HL-60 (cell line): ENCODE data around the gene CFAP45.

Experiments
- DNase-seq, 2 experiments: peaks; one replicate each; pipeline ENCODE4 v3.0.0-alpha.2; 2010 to 2020; ENCODE audit warnings: low read depth in 1 of 2, low spot score in 1 of 2
- H3K27ac ChIP-seq: fragments of 250-450 bp; sonication (Bioruptor Pico); replicated peaks from 2 replicates; pipeline ENCODE4 v1.5.1; 2020; ENCODE audit warnings: mild to moderate bottlenecking, moderate library complexity
- H3K27me3 ChIP-seq: fragments of 250-450 bp; sonication (Bioruptor Pico); 2 replicates; pipeline ENCODE4 v1.5.1; 2021; ENCODE audit warnings: mild to moderate bottlenecking, moderate library complexity; ENCODE audit not compliant: insufficient read depth, poor library complexity, severe bottlenecking
- H3K4me3 ChIP-seq: replicated peaks from 2 replicates; pipeline ENCODE4 v1.5.1; 2011; ENCODE audit warnings: mild to moderate bottlenecking, control low read depth, low read length; ENCODE audit not compliant: insufficient read depth
- CTCF ChIP-seq: IDR thresholded peaks from one replicate; pipeline ENCODE4 v1.5.1; 2011; ENCODE audit warnings: low read length, control low read depth, inconsistent platforms; ENCODE audit not compliant: insufficient read depth
- GABPA ChIP-seq: IDR thresholded peaks from 2 replicates; pipeline ENCODE4 v1.6.1; 2012; ENCODE audit warnings: low read depth
- POLR2AphosphoS5 ChIP-seq: IDR thresholded peaks from 2 replicates; pipeline ENCODE4 v1.6.1; 2012; ENCODE audit warnings: low read depth
- SPI1 ChIP-seq: IDR thresholded peaks from 2 replicates; pipeline ENCODE4 v1.6.1; 2012; ENCODE audit warnings: low read depth, mild to moderate bottlenecking, borderline replicate concordance
- TF ChIP-seq, protein P1 (sequence below): IDR thresholded peaks from 2 replicates; pipeline ENCODE4 v1.6.1; 2012; ENCODE audit warnings: low read depth; ENCODE audit not compliant: insufficient replicate concordance

Gene CFAP45

DNA sequence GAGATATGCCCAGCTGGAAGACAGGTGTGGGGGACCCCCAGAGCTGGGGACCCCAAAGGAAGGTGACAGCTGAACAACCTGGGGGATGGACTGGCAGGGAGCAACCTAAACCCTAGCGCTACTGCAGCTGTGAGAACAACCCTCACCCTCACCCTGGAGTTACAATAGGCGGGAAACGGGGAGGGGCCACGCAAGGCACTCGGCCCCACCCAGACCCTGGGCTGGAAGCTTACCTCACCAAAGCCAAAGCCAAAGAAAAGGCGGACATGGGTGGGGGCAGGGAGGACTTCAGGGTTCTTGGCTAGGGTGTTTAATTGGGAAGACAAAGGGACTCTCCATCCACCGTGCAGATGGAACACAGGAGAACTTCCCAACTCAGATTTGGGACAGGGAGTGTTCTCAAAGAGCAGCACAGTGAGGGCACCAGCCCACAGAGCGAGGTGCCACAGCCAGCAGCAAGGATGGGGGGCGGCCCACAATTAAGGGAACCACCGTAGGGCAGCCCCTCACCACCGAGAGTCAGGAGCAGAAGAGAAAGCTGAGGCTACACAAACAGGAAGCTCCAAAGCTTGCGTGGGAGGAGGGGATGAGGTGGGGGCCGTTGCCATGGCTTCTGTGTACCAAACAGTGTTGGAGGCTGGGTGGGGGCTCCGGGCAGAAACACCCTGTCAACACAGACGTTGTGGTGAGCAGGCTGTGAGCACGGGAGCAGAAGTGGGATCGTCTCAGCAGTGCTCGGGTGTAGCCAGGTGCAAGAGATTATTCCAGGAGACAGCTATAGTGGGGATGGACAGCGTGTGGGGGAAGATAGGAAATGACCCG lies 23.4 kb upstream of the CFAP45 start:
- DNase-seq: peak; percentile 79 to 91
- peak overlapping the region; percentile 95 for H3K27ac ChIP-seq
- TF ChIP-seq GABPA: no peak
- TF ChIP-seq, protein P1, sequence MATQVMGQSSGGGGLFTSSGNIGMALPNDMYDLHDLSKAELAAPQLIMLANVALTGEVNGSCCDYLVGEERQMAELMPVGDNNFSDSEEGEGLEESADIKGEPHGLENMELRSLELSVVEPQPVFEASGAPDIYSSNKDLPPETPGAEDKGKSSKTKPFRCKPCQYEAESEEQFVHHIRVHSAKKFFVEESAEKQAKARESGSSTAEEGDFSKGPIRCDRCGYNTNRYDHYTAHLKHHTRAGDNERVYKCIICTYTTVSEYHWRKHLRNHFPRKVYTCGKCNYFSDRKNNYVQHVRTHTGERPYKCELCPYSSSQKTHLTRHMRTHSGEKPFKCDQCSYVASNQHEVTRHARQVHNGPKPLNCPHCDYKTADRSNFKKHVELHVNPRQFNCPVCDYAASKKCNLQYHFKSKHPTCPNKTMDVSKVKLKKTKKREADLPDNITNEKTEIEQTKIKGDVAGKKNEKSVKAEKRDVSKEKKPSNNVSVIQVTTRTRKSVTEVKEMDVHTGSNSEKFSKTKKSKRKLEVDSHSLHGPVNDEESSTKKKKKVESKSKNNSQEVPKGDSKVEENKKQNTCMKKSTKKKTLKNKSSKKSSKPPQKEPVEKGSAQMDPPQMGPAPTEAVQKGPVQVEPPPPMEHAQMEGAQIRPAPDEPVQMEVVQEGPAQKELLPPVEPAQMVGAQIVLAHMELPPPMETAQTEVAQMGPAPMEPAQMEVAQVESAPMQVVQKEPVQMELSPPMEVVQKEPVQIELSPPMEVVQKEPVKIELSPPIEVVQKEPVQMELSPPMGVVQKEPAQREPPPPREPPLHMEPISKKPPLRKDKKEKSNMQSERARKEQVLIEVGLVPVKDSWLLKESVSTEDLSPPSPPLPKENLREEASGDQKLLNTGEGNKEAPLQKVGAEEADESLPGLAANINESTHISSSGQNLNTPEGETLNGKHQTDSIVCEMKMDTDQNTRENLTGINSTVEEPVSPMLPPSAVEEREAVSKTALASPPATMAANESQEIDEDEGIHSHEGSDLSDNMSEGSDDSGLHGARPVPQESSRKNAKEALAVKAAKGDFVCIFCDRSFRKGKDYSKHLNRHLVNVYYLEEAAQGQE: peak; percentile 9
- TF ChIP-seq POLR2AphosphoS5: peak; percentile 80; the same call in 1 of the 2 replicates
- TF ChIP-seq CTCF: no peak
- TF ChIP-seq SPI1: peak; percentile 51; the same call in 1 of the 2 replicates
- H3K27me3 ChIP-seq: no peaks in the 10 kb centered on the region
- H3K4me3 ChIP-seq: peak overlapping the region; percentile 88

- no peaks in the 10 kb centered on the region for H3K27me3 ChIP-seq
- no peak for DNase-seq
- peak overlapping the region; percentile 88 for H3K4me3 ChIP-seq
- TF ChIP-seq SPI1: no peak
- no peak for TF ChIP-seq GABPA
- no peak for TF ChIP-seq CTCF
- TF ChIP-seq, protein P1: no peak
- TF ChIP-seq POLR2AphosphoS5: no peak
- peak overlapping the region; percentile 95 for H3K27ac ChIP-seq
Measured at GRCh38 chr1:159922511-159923202, 22.7 kb upstream of the CFAP45 start.

DNA sequence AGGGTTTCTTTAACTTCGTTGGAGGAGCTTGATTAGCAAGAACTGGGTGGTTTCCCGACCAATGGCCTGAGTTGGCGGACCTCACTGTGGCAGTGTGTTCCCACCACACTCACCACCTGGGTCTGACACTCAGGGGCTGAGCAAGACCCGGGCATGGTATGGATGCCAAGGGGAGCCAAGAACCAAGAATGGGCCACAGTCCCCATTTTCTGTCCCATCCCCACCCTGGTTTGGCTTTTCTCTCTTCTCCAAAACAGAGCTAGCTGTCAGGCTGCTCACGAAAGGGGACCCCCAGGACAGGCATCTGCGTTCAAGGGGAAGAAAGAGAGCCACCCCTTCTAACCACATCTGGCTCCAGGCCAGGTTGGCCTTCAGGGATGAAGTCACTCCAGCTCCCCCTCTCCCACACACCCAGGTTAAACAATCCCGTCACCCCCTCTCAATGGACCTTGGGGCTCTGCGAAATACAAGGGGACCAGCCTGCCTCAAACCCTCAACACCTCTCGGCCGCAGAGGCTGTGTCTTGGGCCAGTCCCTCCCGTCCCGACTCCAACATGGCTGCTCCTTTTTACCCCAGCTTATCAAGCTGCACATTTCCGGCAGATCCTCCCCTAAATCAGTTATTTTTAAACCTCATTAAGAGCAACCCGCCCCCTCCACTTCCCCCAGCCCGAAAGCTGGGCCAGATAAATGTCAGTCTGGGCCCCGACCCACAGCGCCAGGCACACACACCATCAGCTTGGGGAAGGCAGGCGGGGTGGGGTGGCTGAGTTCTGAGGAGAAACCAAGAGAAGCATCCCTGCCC lies 21.9 kb upstream of the CFAP45 start:
- peak overlapping the region; percentile 95 for H3K27ac ChIP-seq
- no peak for DNase-seq
- peak overlapping the region; percentile 88 for H3K4me3 ChIP-seq
- no peaks in the 10 kb centered on the region for H3K27me3 ChIP-seq
- TF ChIP-seq POLR2AphosphoS5 (peak; percentile 13; the same call in 1 of the 2 replicates), SPI1 (no peak)
